ENCODE measurements around the gene ZNF580.

ZNF580 gene

DNA sequence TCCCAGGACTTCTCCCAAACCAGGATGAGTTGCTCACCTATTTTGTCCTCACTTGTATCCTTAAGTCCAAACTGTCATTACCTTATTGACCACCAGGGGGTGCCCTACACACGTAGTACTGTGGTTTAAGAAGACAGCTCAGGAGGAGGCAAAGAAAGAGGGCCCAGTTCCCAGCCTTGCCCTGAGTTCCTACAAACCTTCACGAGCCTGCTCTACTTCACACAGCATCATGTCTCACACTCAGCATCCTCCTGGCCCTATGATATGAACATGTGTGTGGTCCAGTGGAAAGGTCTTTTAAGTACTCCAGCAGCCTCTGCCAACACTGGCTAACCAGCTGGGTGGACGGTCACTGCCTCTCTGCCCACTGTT, 8.4 kb upstream of the ZNF580 start:
- no peaks in the 10 kb centered on the region for H3K36me3 ChIP-seq (ENCODE audit: insufficient read depth, low read length)
- no peak overlapping the region for H3K9ac ChIP-seq (ENCODE audit: low read depth, low read length, poor library complexity, severe bottlenecking)
- H3K4me3 ChIP-seq (ENCODE audit: low read length, poor library complexity, severe bottlenecking), result no peak overlapping the region
- H4K20me1 ChIP-seq (ENCODE audit: insufficient read depth, low read length, poor library complexity, severe bottlenecking), result peaks cover 8% of the 10 kb centered on the region
- H3K4me1 ChIP-seq (ENCODE audit: insufficient read depth, low read length, poor library complexity, severe bottlenecking), result peaks cover 20% of the 10 kb centered on the region
- H3F3A ChIP-seq (ENCODE audit: low read depth), result no peaks in the 10 kb centered on the region
- no peaks in the 10 kb centered on the region for H3K9me3 ChIP-seq (ENCODE audit: insufficient read depth, low read depth, low read length)
- TF ChIP-seq EZH2phosphoT487 (IDR thresholded peaks at IDR 0.05; ENCODE audit: borderline replicate concordance), result no peak
- TF ChIP-seq, protein P1, sequence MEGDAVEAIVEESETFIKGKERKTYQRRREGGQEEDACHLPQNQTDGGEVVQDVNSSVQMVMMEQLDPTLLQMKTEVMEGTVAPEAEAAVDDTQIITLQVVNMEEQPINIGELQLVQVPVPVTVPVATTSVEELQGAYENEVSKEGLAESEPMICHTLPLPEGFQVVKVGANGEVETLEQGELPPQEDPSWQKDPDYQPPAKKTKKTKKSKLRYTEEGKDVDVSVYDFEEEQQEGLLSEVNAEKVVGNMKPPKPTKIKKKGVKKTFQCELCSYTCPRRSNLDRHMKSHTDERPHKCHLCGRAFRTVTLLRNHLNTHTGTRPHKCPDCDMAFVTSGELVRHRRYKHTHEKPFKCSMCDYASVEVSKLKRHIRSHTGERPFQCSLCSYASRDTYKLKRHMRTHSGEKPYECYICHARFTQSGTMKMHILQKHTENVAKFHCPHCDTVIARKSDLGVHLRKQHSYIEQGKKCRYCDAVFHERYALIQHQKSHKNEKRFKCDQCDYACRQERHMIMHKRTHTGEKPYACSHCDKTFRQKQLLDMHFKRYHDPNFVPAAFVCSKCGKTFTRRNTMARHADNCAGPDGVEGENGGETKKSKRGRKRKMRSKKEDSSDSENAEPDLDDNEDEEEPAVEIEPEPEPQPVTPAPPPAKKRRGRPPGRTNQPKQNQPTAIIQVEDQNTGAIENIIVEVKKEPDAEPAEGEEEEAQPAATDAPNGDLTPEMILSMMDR (conservative IDR thresholded peaks at IDR 0.05; ENCODE audit: low read length), result peak; percentile 75
- no peaks in the 10 kb centered on the region for H3K27me3 ChIP-seq (ENCODE audit: insufficient read depth, low read length, poor library complexity, severe bottlenecking)
- no peak overlapping the region for H2AFZ ChIP-seq (ENCODE audit: low read length)
- no peak overlapping the region for H3K4me2 ChIP-seq (ENCODE audit: low read depth, low read length, poor library complexity, severe bottlenecking)
- H3K9me2 ChIP-seq (replicated peaks; ENCODE audit: low read depth, low read length), result no peaks in the 10 kb centered on the region
- peaks cover 25% of the 10 kb centered on the region for H3K79me2 ChIP-seq (ENCODE audit: insufficient read depth, low read length)

- no peaks in the 10 kb centered on the region for H3K27me3 ChIP-seq (ENCODE audit: insufficient read depth, low read length, poor library complexity, severe bottlenecking)
- peaks cover 8% of the 10 kb centered on the region for H4K20me1 ChIP-seq (ENCODE audit: insufficient read depth, low read length, poor library complexity, severe bottlenecking)
- peak overlapping the region; percentile 96 for H3K4me3 ChIP-seq (ENCODE audit: low read length, poor library complexity, severe bottlenecking)
- no peaks in the 10 kb centered on the region for H3K9me3 ChIP-seq (ENCODE audit: insufficient read depth, low read depth, low read length)
- peaks cover 23% of the 10 kb centered on the region for H3K4me1 ChIP-seq (ENCODE audit: insufficient read depth, low read length, poor library complexity, severe bottlenecking)
- H3K36me3 ChIP-seq (ENCODE audit: insufficient read depth, low read length), result no peaks in the 10 kb centered on the region
- H3K9me2 ChIP-seq (replicated peaks; ENCODE audit: low read depth, low read length), result no peaks in the 10 kb centered on the region
- H3K4me2 ChIP-seq (ENCODE audit: low read depth, low read length, poor library complexity, severe bottlenecking), result peak overlapping the region; percentile 99
- H2AFZ ChIP-seq (ENCODE audit: low read length), result no peak overlapping the region
- H3K79me2 ChIP-seq (ENCODE audit: insufficient read depth, low read length), result peaks cover 30% of the 10 kb centered on the region
- no peak for TF ChIP-seq EZH2phosphoT487 (IDR thresholded peaks at IDR 0.05; ENCODE audit: borderline replicate concordance)
- TF ChIP-seq, protein P1 (conservative IDR thresholded peaks at IDR 0.05; ENCODE audit: low read length), result no peak
- no peaks in the 10 kb centered on the region for H3F3A ChIP-seq (ENCODE audit: low read depth)
- peak overlapping the region; percentile 96 for H3K9ac ChIP-seq (ENCODE audit: low read depth, low read length, poor library complexity, severe bottlenecking)
Observed at GRCh38 chr19:55633861-55634260, 6.9 kb upstream of the ZNF580 start.

- Histone ChIP-seq H3K4me3 (ENCODE audit: low read length, poor library complexity, severe bottlenecking) (peak overlapping the region; percentile 96), H4K20me1 (ENCODE audit: insufficient read depth, low read length, poor library complexity, severe bottlenecking) (peaks cover 8% of the 10 kb centered on the region), H3K36me3 (ENCODE audit: insufficient read depth, low read length) (no peaks in the 10 kb centered on the region), H3K27me3 (ENCODE audit: insufficient read depth, low read length, poor library complexity, severe bottlenecking) (no peaks in the 10 kb centered on the region), H3K4me1 (ENCODE audit: insufficient read depth, low read length, poor library complexity, severe bottlenecking) (peaks cover 27% of the 10 kb centered on the region), H3K79me2 (ENCODE audit: insufficient read depth, low read length) (peaks cover 36% of the 10 kb centered on the region), H2AFZ (ENCODE audit: low read length) (peak overlapping the region; percentile 82; the same call in 1 of the 2 replicates), H3K4me2 (ENCODE audit: low read depth, low read length, poor library complexity, severe bottlenecking) (peak overlapping the region; percentile 99), H3K9me3 (ENCODE audit: insufficient read depth, low read depth, low read length) (no peaks in the 10 kb centered on the region), H3K9me2 (replicated peaks; ENCODE audit: low read depth, low read length) (no peaks in the 10 kb centered on the region), H3K9ac (ENCODE audit: low read depth, low read length, poor library complexity, severe bottlenecking) (peak overlapping the region; percentile 96), H3F3A (ENCODE audit: low read depth) (no peaks in the 10 kb centered on the region)
- TF ChIP-seq, protein P1 (conservative IDR thresholded peaks at IDR 0.05; ENCODE audit: low read length), result no peak
- TF ChIP-seq EZH2phosphoT487 (IDR thresholded peaks at IDR 0.05; ENCODE audit: borderline replicate concordance), result no peak
Observed at GRCh38 chr19:55635334-55635717, 5.5 kb upstream of the ZNF580 start.

Measured in Loucy (cell line).